ENCODE results near the gene B4GALNT3.

- TF ChIP-seq CTCF (conservative IDR thresholded peaks at IDR 0.05; ENCODE audit: low read length) (no peak), EZH2phosphoT487 (IDR thresholded peaks at IDR 0.05; ENCODE audit: borderline replicate concordance, low read depth, low read length) (no peak)
These were observed 111.4 kb downstream of the B4GALNT3 start for GRCh38 chr12:570921-571794.

Data from OCI-LY7 (cell line).